ENCODE measurements around the gene CLSTN2. TPM values are rescaled to one million over a fixed set of nuclear protein-coding genes. Genes with fewer than 3 reads are reported as not detected.

The CLSTN2 gene
- total RNA-seq, 1 experiment from 2014 or later = not detected

DNA sequence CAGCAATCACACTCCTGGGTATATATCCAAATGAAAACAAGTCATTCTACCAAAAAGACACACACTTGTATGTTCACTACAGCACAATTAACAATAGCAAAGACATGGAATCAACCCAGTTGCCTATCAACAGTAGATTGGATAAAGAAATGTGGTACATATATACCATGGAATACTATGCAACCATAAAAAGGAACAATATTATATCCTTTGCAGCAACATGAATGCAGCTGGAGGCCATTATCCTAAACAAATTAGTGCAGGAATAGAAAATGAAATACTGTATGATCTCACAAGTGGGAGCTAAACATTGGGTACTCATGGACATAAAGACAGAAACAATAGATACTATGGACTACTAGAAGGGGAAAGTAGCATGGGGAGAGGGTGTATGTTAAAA lies 224.7 kb downstream of the CLSTN2 start:
- no peaks in the 10 kb centered on the region for H3K36me3 ChIP-seq (ENCODE audit: low read depth)
- CTCF ChIA-PET = no interaction called here
- H3K79me2 ChIP-seq (ENCODE audit: low read depth) = no peaks in the 10 kb centered on the region
- H3K9me3 ChIP-seq (ENCODE audit: insufficient read depth, low read depth) = no peaks in the 10 kb centered on the region
- no peak overlapping the region for H3K4me3 ChIP-seq
- TF ChIP-seq EZH2 (IDR thresholded peaks at IDR 0.05; ENCODE audit: low read depth) (no peak), CTCF (conservative IDR thresholded peaks at IDR 0.05) (no peak)
- no peaks in the 10 kb centered on the region for H3K27me3 ChIP-seq (ENCODE audit: insufficient read depth, low read depth)
- no peaks in the 10 kb centered on the region for H3K9me2 ChIP-seq (ENCODE audit: insufficient read depth)
- no TSS peak for BruUV-seq (replicated peaks)
- POLR2A ChIA-PET (ENCODE audit: unreplicated experiment) = no interaction called here
- intact Hi-C loops (cut with micrococcal nuclease; ENCODE audit: unreplicated experiment) = no loop called here
- no peaks in the 10 kb centered on the region for H3F3A ChIP-seq (ENCODE audit: insufficient read depth, low read depth)
- no peak overlapping the region for H3K4me2 ChIP-seq
- DNase-seq = no peak
- H4K20me1 ChIP-seq (ENCODE audit: insufficient read depth) = no peaks in the 10 kb centered on the region
- no peaks in the 10 kb centered on the region for H3K4me1 ChIP-seq (replicated peaks; ENCODE audit: insufficient read depth)
- no peak overlapping the region for H2AFZ ChIP-seq
- no peak overlapping the region for H3K27ac ChIP-seq

DNA sequence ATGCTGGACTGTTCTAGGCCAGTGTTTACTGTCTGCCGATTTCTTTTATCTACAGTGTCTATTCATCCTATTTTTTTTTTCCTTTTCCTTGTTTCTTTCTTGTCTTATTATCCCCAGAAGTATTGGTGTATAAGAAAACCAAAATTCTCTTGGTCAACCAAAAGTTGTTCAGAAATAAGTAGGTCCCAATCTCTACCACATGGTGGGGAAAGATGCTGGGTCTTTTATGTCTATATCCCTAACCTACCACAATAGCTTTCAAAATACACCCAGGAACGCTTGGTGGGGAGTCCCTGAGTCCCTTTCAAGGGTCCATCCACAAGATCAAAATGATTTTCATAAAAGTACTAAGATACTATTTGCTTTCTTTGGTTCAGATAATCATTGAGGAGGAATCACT lies 225.6 kb downstream of the CLSTN2 start:
- Histone ChIP-seq H4K20me1 (ENCODE audit: insufficient read depth) (no peaks in the 10 kb centered on the region), H3K4me1 (replicated peaks; ENCODE audit: insufficient read depth) (no peaks in the 10 kb centered on the region), H3K4me3 (no peak overlapping the region), H3K36me3 (ENCODE audit: low read depth) (no peaks in the 10 kb centered on the region), H3F3A (ENCODE audit: insufficient read depth, low read depth) (no peaks in the 10 kb centered on the region), H3K27me3 (ENCODE audit: insufficient read depth, low read depth) (no peaks in the 10 kb centered on the region), H3K79me2 (ENCODE audit: low read depth) (no peaks in the 10 kb centered on the region), H3K27ac (no peak overlapping the region), H3K9me3 (ENCODE audit: insufficient read depth, low read depth) (no peaks in the 10 kb centered on the region), H3K9me2 (ENCODE audit: insufficient read depth) (no peaks in the 10 kb centered on the region), H2AFZ (no peak overlapping the region), H3K4me2 (no peak overlapping the region)
- CTCF ChIA-PET = no interaction called here
- intact Hi-C loops (cut with micrococcal nuclease; ENCODE audit: unreplicated experiment) = no loop called here
- POLR2A ChIA-PET (ENCODE audit: unreplicated experiment) = no interaction called here
- DNase-seq = no peak
- BruUV-seq (replicated peaks) = no TSS peak
- TF ChIP-seq EZH2 (IDR thresholded peaks at IDR 0.05; ENCODE audit: low read depth) = no peak
- TF ChIP-seq CTCF (conservative IDR thresholded peaks at IDR 0.05) = no peak

GRCh38 chr3:140162551-140162950 lies 227.6 kb downstream of the CLSTN2 start:
- Histone ChIP-seq H2AFZ (no peak overlapping the region), H3F3A (ENCODE audit: insufficient read depth, low read depth) (no peaks in the 10 kb centered on the region), H4K20me1 (ENCODE audit: insufficient read depth) (no peaks in the 10 kb centered on the region), H3K4me2 (no peak overlapping the region), H3K9me3 (ENCODE audit: insufficient read depth, low read depth) (no peaks in the 10 kb centered on the region), H3K4me1 (replicated peaks; ENCODE audit: insufficient read depth) (no peaks in the 10 kb centered on the region), H3K27ac (no peak overlapping the region), H3K4me3 (no peak overlapping the region), H3K36me3 (ENCODE audit: low read depth) (no peaks in the 10 kb centered on the region), H3K9me2 (ENCODE audit: insufficient read depth) (no peaks in the 10 kb centered on the region), H3K27me3 (ENCODE audit: insufficient read depth, low read depth) (no peaks in the 10 kb centered on the region), H3K79me2 (ENCODE audit: low read depth) (no peaks in the 10 kb centered on the region)
- TF ChIP-seq CTCF (conservative IDR thresholded peaks at IDR 0.05) (no peak), EZH2 (IDR thresholded peaks at IDR 0.05; ENCODE audit: low read depth) (no peak)
- DNase-seq = no peak
- intact Hi-C loops (cut with micrococcal nuclease; ENCODE audit: unreplicated experiment) = no loop called here
- ChIA-PET CTCF (no interaction called here), POLR2A (ENCODE audit: unreplicated experiment) (no interaction called here)
- BruUV-seq (replicated peaks) = no TSS peak

Data from PC-9 (cell line).